ENCODE results near the gene KIF5C.
A peak's percentile ranks its signal among the peaks of the same experiment; 100 is the strongest.

The KIF5C gene

DNA sequence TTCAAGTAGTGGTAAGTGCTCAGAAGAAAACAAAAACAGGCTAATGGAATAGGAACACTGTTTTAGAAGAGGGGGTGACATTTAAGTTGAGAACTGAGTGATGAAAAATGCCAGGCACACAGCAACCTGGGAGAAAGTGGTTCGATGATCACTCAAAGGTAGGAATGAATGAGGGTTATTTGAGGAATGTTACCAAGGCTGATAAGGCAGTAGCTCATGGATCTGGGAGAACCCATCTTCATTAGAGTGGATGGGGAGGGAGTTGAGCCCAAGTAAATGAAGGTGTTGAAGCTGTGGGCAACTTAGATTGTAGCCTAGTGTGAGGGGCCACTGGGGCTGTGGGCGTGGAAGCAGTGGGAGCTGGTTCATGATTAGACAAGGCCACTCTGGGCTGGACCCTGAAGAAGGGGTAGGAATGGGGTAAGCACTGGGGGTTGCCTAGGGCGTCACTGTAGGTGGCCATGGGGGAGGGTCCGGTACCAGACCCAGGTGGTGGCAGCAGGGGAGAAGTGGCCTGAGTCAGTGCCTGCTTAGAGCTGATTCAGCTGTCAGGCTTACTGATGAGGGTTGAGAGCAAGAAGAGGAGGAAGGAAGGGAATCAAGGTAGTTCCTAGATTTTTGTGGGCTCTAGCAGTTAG, 141.0 kb downstream of the KIF5C start:
- DNase-seq (ENCODE audit: low read depth in 2 of 2), result no peak

DNA sequence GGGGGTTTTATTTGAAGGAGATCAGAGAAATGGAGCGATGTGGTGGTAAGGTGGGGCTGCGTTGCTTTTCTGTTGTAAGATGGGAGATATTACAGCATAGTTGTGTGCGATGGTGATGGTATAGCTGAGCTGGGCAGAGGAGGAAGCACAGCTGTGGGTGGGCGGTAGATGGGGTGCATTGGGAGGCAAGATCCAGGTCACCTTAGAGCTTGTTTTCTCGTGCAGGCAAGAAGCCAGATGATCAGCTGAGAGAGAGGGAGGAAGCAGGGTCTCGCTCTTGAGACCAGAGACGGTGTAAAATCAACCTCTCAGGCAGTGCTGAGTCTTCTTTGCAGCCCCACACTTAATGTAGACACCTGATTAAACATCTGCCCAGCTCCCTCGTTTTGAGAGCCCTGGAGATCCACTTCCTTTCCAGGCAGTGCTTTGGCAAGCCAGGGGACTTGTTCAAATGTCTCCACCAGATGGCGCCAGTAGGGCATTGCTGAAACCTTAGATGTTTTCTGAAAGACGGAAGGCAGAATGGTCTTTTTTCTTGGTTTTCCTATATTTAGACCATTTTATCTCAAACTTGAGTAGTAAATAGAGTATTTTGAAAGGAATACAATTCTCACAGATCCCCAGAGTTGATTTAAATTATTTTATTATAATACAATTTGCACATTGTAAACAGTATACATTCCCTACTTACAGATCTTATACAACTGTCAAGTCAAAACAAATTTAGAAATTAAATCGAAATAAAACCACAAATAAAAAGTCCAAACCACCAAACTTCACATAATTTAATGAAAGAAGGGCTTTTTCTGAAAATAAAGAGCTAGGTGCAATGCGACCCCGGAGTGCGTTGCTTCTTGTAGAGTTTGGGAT, 142.3 kb downstream of the KIF5C start:
- peak; percentile 32 to 69 for DNase-seq (ENCODE audit: low read depth in 2 of 2)

DNA sequence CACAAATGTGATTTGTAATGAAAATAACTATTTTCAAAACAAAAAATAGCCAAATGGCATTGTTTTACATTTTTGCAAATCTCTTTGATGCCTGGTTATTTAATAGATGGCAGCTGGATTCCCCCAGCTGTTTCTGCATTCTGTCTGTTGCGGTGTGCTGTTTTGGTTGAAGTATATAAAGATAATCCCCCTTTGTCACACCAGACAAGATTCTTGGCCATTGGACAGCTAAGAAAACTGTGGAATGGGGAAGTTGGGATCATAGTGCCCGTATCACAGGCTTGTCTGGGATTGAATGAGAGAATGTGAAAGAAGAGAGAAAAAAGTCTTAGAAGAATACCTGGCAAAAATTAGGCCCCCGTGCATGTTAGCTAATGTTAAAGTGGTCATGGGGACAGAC, 144.0 kb downstream of the KIF5C start:
- DNase-seq (ENCODE audit: low read depth in 2 of 2), result no peak

DNA sequence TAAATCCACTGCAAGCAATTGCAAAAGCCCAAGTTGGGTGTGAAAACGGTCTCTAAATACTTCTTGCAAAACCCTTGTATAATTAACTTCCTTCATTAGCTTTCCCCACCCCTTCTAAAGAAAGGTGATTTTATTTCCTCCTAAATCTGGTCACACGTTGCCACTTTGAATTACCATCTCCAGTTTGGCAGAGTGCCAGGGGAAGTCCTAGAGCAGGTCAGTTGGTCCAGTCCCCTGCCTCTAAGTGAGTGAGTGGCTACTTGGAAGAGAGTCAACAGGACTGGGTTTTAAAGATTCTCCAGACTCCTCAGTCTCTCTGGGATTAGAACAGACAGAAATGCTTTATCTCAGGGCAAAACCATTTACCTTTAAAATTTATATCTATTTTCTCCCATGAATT, 144.7 kb downstream of the KIF5C start:
- no peak for DNase-seq (ENCODE audit: low read depth in 2 of 2)

DNA sequence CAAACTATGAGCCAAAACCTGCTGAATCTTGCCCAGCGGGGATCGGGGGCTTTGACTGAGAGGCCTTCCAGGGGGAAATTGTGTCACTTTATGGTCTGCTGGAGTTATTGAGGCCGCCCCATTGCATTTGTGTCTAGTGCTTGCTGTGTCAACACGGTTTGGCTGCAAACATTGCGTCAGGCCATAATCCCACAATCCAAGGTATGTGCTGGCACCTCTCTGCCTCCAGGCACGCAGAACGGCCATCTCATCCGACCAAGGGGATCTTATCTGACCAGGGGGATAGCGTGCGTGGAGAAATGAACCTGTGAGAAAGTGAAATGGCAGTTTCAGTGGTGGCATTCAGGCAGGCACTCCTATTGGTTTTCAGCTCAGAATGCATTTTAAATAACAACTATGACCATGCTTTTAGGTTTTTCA, 145.4 kb downstream of the KIF5C start:
- no peak for DNase-seq (ENCODE audit: low read depth in 2 of 2)

DNA sequence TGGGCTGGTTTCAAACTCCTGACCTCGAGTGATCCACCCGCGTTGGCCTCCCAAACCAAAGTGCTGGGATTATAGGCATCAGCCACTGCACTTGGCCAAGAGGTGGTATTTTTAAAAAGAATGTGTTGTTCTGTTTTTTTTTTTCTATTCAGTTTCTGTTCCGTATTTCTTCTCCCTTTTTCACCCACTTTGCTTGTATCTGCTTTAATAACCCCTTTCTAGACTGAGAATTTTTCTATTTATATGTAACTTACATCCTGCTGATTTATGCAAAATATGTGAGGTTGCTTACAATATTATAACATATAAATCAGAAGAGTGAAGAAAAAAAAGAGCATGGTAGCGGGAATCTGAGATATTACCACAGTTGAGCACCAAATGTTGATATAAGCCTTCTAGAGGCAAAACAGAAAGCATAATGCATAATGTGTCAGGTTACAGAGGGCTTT, 146.3 kb downstream of the KIF5C start:
- no peak for DNase-seq (ENCODE audit: low read depth in 2 of 2)

DNA sequence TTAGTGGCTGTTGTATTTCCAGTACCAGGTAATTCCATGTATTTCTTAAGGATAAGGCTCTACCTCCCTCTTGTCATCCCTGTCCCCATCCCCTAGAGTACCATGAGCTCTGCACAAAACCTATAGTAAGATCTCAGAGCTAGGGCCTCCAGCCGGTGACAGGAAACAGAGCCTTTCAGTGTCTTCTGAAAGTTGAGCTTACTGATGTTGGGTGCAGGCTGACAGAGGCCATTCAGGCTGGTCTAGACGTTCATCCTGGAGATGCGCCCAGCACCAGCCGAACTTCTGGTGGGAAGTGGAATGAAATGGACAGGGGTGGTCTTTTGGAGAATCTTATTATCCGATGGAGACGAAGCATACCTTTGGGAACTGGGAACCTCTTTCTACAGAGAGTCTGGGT, 146.7 kb downstream of the KIF5C start:
- no peak for DNase-seq (ENCODE audit: low read depth in 2 of 2)

DNA sequence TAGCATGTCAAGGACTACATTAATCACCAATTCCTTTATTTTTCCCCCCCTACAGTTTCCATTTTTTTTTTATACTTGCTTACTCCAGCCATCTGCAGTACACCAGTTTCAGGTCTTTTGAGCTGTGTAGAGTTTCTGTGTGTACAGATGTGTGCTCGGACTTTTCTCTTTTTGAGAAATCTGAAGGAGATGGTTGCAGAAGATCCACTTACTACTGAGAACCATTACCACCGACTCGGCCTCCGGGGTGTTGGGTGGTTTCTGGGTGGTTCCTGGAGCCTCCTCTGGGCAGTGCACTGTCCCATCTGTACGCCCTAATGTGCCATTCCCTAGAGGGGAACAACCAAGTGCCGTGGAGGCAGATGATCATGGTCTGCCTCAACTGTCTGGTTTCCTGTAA, 148.1 kb downstream of the KIF5C start:
- no peak for DNase-seq (ENCODE audit: low read depth in 2 of 2)

DNA sequence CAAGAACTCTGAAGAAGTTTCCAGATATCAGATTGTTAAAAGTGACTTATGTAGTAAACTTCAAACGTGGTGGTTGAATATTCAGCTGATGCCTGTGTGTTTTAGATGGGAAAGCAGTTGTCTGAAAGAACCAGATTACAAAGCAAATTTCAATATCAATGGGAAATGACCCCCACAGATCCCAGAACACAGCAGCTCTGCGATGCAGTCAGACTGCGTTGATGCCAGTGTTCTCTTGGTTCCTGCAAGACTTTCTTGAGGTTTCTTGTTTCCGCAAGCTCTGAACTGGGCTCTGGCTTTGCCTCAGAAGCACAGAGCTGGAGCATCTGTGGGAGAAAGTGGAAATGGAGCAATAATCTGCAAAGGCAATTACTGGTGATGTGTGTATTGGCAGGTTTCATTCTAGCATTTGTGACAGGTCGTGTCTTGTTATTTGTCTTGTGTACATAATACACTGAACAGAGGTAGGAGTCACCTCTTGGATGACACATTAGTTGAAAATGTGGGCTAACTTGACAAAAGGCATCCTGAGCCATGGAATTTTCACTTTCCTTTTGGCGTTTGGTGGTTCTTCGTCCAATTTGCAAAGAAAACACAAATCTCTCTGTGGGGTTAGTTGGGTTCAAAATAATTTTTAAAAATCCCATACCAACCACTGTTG, 152.7 kb downstream of the KIF5C start:
- no peak for DNase-seq (ENCODE audit: low read depth in 2 of 2)

DNA sequence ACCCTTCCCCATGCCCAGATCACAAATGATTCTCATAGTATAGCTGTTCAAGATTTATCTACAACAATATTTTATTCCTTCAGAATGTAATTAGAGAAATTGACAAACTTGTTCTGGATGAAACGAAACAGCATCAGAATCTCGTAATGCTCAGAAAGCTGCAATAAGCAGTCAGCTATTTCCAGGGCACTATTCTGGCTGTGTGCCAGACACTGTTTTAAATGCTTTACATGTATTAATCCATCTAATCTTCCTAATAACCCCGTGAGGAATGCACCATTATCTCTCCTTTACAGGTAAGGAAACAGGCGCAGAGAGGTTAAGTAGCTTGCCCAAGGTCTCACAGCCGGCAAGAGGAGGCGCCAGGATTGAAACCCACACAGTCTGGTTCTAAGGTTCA, 153.3 kb downstream of the KIF5C start:
- DNase-seq (ENCODE audit: low read depth in 2 of 2), result no peak

DNA sequence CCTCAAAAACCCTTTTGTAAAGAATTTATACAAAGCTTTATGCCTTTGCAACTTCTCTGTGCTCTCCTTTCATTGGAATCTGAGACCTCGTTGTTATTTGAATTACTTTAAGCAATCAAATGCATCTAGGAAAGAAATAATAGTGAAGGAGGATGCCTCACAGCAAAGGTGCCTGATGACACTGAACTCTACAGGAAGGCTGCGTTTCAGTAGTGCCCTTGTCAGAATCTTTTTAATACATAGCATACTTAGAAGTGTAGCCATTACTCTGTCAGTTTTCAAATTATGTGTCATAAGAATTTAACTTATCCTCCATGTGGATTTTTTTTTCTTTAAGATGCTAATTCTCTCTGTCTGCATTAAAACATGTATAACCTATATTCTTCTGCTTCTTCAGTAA, 153.9 kb downstream of the KIF5C start:
- DNase-seq (ENCODE audit: low read depth in 2 of 2), result no peak

DNA sequence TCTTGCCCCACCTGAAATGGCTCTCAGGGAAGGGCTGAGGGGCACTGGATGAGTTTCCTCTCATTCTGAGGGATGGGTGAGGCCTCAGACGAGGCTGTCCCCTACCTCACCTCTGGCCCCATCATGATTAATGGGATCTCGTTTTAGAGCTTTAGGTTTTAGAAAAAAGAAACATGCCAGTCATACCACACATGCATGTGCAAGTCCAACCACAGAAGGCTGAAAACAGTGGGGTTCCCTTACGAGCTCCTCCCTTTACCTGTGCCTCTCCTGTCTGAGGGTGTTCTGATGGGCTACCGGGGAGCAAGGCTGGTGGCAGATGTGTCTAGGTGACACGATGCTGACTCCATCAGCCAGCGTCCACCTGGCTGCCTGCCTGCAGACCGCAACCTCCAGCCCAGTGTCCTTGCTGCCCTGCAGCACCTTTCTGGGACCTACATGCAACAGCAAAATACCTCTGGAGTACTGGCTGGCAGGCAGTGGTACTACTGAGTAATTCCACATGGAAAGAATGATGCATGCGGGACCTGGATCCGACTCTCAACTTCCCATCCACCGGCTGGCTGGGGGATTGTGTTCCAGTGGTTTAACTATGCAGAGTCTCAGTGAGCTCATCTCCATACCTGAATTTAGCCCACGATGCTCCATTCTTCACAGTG, 154.4 kb downstream of the KIF5C start:
- no peak for DNase-seq (ENCODE audit: low read depth in 2 of 2)

DNA sequence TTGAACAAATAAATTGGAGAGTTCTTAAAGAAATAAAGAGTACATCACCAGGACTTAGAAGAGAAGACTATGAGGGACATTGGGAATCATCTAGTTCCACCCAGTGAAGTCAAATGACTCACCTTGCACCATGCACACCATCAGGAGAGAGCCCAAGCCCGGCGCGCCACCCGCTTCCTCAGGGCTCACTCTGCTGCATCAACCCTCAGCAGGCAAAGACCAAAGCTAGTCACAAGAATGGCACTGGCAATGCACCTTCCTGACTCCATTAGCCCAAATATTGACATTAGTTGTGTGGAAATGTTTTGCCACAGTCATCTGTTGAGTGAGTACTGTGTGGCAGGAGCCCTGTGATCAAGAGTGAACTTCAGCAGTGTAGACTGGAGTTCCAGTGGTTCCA, 156.4 kb downstream of the KIF5C start:
- no peak for DNase-seq (ENCODE audit: low read depth in 2 of 2)

DNA sequence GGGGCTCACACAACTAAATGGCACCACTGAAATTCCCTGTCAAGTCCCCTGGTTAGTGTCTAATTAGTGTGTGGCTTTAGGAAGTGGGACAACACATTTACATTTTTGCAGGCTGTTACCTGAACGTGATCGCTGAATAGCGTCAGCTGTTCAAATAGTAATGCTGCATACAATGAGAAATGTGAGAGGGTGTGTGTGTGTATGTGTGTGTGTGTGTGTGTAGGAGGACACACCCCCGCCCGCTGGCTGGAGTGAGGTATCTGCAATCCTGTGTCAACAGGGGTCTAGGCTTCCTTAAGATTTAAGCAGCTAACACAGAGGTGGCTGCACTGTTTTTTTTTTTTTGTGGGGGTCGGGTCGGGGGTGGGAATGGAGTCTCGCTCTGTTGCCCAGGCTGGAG, 158.7 kb downstream of the KIF5C start:
- no peak for DNase-seq (ENCODE audit: low read depth in 2 of 2)

DNA sequence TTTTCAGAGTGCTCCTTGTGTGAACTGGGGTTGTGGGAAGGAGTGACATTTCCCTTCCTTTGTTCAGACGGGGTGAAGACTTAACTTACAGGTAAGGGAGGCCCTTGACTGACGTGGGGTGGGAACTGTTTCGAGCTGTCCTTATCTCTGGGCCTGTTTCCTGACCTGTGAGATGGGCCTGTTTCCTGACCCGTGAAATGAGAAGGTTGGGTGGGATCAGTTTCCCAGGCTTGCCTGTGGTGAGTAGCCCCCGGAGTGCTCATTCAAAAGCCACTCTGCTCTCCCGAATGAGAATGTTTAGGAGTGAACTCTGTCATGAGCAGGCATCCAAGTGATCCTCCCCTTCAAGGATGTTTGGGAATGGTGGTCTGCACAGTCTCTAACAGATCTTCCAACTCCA, 159.4 kb downstream of the KIF5C start:
- DNase-seq (ENCODE audit: low read depth in 2 of 2), result no peak

DNA sequence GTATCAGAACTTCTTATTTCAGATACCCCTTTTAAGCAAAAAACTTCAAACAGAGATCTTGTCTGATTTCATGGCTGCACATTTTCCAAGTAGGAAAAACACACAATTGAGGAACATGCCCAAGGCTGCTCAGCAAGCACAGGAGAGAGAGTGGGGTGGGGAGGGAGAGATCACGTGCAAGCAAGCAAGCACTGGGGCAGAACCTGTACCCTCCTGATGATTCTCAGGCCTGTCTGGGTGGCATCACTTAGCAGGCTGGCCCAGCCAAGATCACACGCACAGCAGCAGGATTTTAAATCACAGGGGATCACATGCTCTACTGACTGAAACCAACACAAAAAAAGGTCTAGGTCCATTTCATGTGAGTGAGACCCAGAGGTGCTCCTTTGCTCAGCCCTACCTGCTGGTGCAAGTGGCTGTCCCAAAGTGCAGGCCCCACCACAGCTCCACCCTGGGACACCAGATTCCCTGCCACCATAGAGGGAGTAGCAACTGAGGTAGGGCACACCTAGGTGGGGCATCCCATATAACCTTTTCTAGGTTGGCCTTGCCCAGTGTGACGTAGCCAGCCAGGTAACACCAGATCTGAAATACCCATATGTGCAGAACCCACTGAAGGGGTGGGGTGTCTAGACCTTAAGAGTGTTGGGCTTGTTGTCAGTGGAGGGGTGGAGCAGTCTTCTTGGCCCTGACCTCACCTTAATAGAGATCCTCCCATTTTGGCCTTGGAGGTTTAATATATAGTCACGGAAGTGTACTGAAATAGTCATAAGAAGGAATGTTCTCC, 161.7 kb downstream of the KIF5C start:
- no peak for DNase-seq (ENCODE audit: low read depth in 2 of 2)

DNA sequence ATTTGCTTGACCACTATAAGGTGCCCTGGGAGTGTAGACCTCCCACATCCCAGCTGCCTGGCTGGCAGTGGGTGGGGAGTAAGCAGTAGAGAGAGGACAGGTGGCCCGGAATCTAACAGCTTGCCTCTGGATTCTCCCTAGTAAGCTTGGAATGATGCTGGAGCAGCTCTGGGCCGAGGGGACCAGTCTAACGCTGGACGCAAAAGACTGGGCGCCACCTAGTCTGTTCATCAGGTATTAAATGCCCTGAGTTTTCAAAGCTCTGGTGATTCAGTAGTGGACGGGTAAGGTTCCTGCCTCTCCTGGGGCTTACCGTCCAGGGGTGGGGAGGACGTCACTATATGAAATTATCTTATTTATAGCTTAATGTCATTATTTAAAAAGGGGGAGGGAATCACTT, 162.8 kb downstream of the KIF5C start:
- no peak for DNase-seq (ENCODE audit: low read depth in 2 of 2)

DNA sequence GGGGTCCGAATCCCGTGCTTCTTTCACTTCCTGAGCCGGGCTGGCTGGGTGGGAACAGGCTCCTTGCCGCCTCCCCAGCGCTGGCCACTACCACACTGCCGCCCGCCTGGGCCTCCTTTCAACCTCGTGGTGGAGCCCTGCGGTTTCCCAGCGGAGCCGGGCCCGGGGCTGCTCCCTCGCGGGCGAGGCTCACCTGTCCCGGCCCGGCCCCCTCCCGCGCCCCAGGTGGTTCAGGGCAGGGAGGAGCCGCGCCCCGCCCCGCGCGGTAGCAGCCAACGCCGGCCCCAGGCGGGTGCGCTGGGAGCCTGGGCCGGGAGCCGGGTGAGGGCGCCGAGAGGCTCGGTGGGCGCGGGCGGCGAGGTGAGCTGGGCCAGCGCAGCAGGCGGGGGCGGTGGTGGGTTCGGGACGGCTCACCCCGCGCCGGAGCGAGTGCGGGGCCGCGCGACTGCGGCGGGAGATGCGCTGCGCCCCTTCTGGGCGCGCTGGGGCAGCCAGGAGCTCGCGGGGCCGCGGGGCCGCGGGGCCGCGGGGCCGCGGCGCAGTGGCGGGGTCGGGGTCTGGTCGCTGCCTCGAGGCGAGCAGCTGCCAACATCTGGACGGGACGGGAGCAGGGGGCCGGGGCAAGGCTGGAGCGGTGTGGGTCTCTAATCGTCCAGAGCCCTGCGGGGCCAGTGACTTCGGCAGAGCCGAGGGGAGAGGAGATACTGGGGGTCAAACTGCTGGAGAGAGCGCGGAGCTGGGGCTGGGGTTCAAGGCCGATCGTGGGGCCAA, 163.6 kb downstream of the KIF5C start, which contains the start of gene LYPD6B:
Gene LYPD6B (plus strand): TSS at position 258 of the 771 bp plus-strand sequence. CDS start 92,250 bp downstream, outside the sequence.
- DNase-seq (ENCODE audit: low read depth in 2 of 2), result no peak

DNA sequence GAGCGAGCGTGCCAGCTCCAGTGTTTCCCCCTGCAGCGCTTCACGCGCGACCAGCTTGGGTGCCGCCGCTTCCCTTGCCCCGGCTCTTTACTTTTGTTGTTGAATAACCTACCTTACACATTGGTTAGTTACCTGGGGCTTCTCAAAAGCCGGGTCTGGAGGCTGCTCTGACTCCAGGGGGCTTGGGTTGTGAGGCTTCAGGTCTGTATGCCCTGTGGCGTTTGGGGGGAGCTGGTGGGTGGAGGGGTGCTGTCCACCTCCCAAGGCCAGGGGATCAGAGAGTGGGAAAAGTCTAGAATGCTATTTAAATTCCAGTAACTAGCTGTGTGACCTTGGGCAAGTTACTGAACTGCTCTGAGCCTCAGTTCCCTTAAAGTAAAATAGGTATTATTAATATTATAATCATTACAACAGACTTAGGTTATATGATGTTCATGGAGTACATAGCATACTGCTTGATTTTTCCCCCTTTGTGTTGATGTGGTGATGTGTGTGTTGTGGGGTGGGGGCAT, 164.2 kb downstream of the KIF5C start:
- DNase-seq (ENCODE audit: low read depth in 2 of 2), result no peak

DNA sequence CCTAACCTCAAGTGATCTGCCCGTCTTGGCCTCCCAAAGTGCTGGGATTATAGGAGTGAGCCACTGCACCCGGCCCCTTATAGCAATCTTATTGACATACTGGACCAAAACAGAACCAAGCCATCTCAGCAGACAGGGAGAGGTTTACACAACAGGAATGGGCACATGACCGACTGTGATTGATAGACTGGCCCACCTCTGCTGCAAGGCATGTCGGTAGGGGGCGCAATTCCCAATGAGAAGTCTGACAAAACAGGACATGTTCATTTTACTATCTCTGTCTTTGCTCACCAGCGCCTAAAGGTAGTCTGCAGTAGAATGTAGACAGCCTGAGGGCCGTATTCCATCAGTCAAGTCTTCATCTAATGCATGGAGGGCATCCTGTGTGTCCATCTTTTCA, 165.4 kb downstream of the KIF5C start:
- peak in 1 of 2 experiments; percentile 44 for DNase-seq (ENCODE audit: low read depth in 2 of 2)

Measured in stimulated activated CD4-positive, alpha-beta T cell treated with anti-CD3 and anti-CD28 coated beads, Interleukin-12 subunit alpha, Interleukin-12 subunit beta, amount 100 ng/mL, for 24 hours (primary cell).